Measurements from ENCODE around the gene PTPN4.
"Not testable (repeated sequence)": the region's sequence is repeated elsewhere in the genome, so short reads cannot be mapped to it uniquely, and the experiment has no call there.

PTPN4 gene

GRCh38 chr2:119765433-119766002, 5.8 kb downstream of the PTPN4 start:
- no peak for DNase-seq

GRCh38 chr2:119766944-119767343, 7.2 kb downstream of the PTPN4 start:
- no peak for DNase-seq

GRCh38 chr2:119768742-119769141, 9.0 kb downstream of the PTPN4 start:
- DNase-seq, result no peak

- DNase-seq, result no peak
These were observed 9.9 kb downstream of the PTPN4 start for GRCh38 chr2:119769645-119770044.

GRCh38 chr2:119771331-119771730, 11.6 kb downstream of the PTPN4 start:
- DNase-seq, result no peak

GRCh38 chr2:119772128-119772527, 12.4 kb downstream of the PTPN4 start:
- DNase-seq, result no peak

GRCh38 chr2:119772767-119773166, 13.0 kb downstream of the PTPN4 start:
- DNase-seq, result no peak

GRCh38 chr2:119774026-119774425, 14.3 kb downstream of the PTPN4 start:
- no peak for DNase-seq

- no peak for DNase-seq
These were observed 15.4 kb downstream of the PTPN4 start for GRCh38 chr2:119775102-119775501.

- DNase-seq, result no peak
These were observed 22.7 kb downstream of the PTPN4 start for GRCh38 chr2:119782308-119783027.

- DNase-seq, result no peak
These were observed 25.2 kb downstream of the PTPN4 start for GRCh38 chr2:119784876-119785275.

- DNase-seq, result no peak
These were observed 26.6 kb downstream of the PTPN4 start for GRCh38 chr2:119786295-119786694.

GRCh38 chr2:119788752-119789151, 29.0 kb downstream of the PTPN4 start:
- no peak for DNase-seq

- DNase-seq, result no peak
These were observed 30.7 kb downstream of the PTPN4 start for GRCh38 chr2:119790466-119790865.

- DNase-seq, result no peak
These were observed 33.2 kb downstream of the PTPN4 start for GRCh38 chr2:119792907-119793312.

- DNase-seq, result no peak
These were observed 34.5 kb downstream of the PTPN4 start for GRCh38 chr2:119794237-119794636.

- no peak for DNase-seq
These were observed 35.9 kb downstream of the PTPN4 start for GRCh38 chr2:119795309-119796303.

- no peak for DNase-seq
These were observed 40.7 kb downstream of the PTPN4 start for GRCh38 chr2:119800376-119800902.

GRCh38 chr2:119801040-119801439, 41.3 kb downstream of the PTPN4 start:
- DNase-seq, result no peak

GRCh38 chr2:119801989-119802388, 42.3 kb downstream of the PTPN4 start:
- not testable (repeated sequence) for DNase-seq

GRCh38 chr2:119803101-119803500, 43.4 kb downstream of the PTPN4 start:
- no peak for DNase-seq

- DNase-seq, result not testable (repeated sequence)
These were observed 44.7 kb downstream of the PTPN4 start for GRCh38 chr2:119804409-119804808.

GRCh38 chr2:119808516-119809147, 48.9 kb downstream of the PTPN4 start:
- DNase-seq, result no peak

Measured in activated naive CD4-positive, alpha-beta T cell treated with Interleukin-2 at 50 U/mL for 16 hours (primary cell).